Measurements from ENCODE around the gene SOD3.
A peak's percentile ranks its signal among the peaks of the same experiment; 100 is the strongest.

The SOD3 gene

GRCh38 chr4:24777536-24778463 is 17.6 kb upstream of the SOD3 start:
- no peak for DNase-seq

GRCh38 chr4:24778464-24779225 is 16.7 kb upstream of the SOD3 start:
- DNase-seq, result peak; percentile 64

- DNase-seq, result no peak
Observed at GRCh38 chr4:24780936-24781495, 14.4 kb upstream of the SOD3 start.

- no peak for DNase-seq
Observed at GRCh38 chr4:24781999-24782745, 13.2 kb upstream of the SOD3 start.

GRCh38 chr4:24783506-24783905 is 11.9 kb upstream of the SOD3 start:
- no peak for DNase-seq

- no peak for DNase-seq
Observed at GRCh38 chr4:24791043-24791442, 4.3 kb upstream of the SOD3 start.

- DNase-seq, result no peak
Observed at GRCh38 chr4:24792552-24792951, 2.8 kb upstream of the SOD3 start.

GRCh38 chr4:24793219-24794005 is 2.0 kb upstream of the SOD3 start:
- no peak for DNase-seq

GRCh38 chr4:24794051-24794450 is 1.3 kb upstream of the SOD3 start:
- no peak for DNase-seq

- peak; percentile 61 for DNase-seq
Observed at GRCh38 chr4:24794480-24794879, 893 bp upstream of the SOD3 start.

GRCh38 chr4:24795666-24796381 is 451 bp downstream of the SOD3 start:
- no peak for DNase-seq

- no peak for DNase-seq
Observed at GRCh38 chr4:24796620-24797019, 1.2 kb downstream of the SOD3 start.

GRCh38 chr4:24798036-24798610 is 2.8 kb downstream of the SOD3 start:
- no peak for DNase-seq

GRCh38 chr4:24799196-24799543 is 3.8 kb downstream of the SOD3 start:
- DNase-seq, result no peak

- DNase-seq, result no peak
Observed at GRCh38 chr4:24799544-24800324, 4.4 kb downstream of the SOD3 start.

GRCh38 chr4:24800325-24800895 is 5.0 kb downstream of the SOD3 start:
- no peak for DNase-seq

- DNase-seq, result no peak
Observed at GRCh38 chr4:24801136-24801855, 5.9 kb downstream of the SOD3 start.

- DNase-seq, result no peak
Observed at GRCh38 chr4:24802648-24803047, 7.3 kb downstream of the SOD3 start.

GRCh38 chr4:24805067-24805466 is 9.7 kb downstream of the SOD3 start:
- no peak for DNase-seq

Data from femur (tissue), 1 donor.